ENCODE data around the gene EXOSC5. TPM values are rescaled to one million over a fixed set of nuclear protein-coding genes. Genes with fewer than 3 reads are reported as not detected.

Gene EXOSC5
- total and polyA plus RNA-seq, 2 of the 13 experiments (the other 11 are each of a cell fraction or from before 2014, with no cell fraction given), result 24.1 to 26.5 TPM

DNA sequence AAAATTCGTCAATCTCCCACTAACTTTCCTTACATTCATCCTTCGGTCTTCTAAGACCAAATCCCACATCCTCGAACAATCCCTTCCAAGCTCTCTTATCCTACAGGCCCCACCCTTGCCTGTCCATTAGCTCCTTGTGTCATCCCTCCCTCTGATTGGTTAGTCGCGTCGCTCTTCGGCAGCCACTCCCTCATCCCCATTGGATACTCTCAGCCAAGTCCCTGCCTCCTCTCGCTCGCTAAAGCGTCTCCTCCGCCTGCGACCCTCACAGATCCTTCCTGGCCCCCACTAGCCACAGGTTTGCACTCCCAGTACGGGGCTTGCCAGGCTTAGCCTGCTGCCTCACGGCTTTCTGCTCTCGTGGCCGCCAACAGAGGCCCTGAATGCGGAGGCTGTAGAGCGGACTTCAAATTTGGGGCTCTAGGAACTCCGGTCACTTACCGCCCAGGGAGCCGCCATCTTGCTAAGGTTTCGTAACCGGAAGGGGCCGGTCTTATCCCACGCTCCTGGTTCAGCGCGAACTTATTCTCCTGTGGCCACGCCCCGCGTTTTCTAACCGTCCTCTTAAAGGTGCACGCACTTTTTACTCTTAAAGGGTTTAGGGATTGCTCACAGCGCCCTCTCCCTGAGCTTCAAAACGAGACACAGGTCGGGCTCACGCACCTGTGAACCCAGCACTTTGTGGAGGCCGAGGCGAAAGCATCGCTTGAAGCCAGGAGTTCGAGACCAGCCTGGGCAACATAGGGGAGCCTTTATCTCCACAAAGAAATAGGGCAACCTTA lies 42.5 kb upstream of the EXOSC5 start, which contains the start of gene DMAC2 (continued):
- TF ChIP-seq, protein P1, sequence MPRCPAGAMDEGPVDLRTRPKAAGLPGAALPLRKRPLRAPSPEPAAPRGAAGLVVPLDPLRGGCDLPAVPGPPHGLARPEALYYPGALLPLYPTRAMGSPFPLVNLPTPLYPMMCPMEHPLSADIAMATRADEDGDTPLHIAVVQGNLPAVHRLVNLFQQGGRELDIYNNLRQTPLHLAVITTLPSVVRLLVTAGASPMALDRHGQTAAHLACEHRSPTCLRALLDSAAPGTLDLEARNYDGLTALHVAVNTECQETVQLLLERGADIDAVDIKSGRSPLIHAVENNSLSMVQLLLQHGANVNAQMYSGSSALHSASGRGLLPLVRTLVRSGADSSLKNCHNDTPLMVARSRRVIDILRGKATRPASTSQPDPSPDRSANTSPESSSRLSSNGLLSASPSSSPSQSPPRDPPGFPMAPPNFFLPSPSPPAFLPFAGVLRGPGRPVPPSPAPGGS (CRISPR knock-in tag; IDR thresholded peaks at IDR 0.05), result peak; percentile 61; the same call in 1 of the 2 replicates
- TF ChIP-seq RFX5 (IDR thresholded peaks at IDR 0.05; ENCODE audit: low read depth, low read length) (peak; percentile 12; the same call in 1 of the 2 replicates), ZMAT5 (CRISPR knock-in tag; IDR thresholded peaks at IDR 0.05; ENCODE audit: borderline replicate concordance, low read depth) (no peak), ZNF619 (CRISPR knock-in tag; IDR thresholded peaks at IDR 0.05) (peak; percentile 65; the same call in 1 of the 2 replicates), PHF5A (CRISPR knock-in tag; IDR thresholded peaks at IDR 0.05; ENCODE audit: low read depth, unreplicated experiment) (no peak), ZNF205 (CRISPR knock-in tag; IDR thresholded peaks at IDR 0.05) (no peak), ZNF329 (CRISPR knock-in tag; IDR thresholded peaks at IDR 0.05; ENCODE audit: low read depth) (no peak), SKI (IDR thresholded peaks at IDR 0.05; ENCODE audit: partially characterized antibody) (no peak), ZNF432 (CRISPR knock-in tag; IDR thresholded peaks at IDR 0.05; ENCODE audit: borderline replicate concordance) (no peak), CEBPZ (IDR thresholded peaks at IDR 0.05; ENCODE audit: low read length) (no peak), ZNF446 (CRISPR knock-in tag; IDR thresholded peaks at IDR 0.05) (no peak), BRD4 (CRISPR knock-in tag; IDR thresholded peaks at IDR 0.05) (no peak), FOXJ3 (CRISPR knock-in tag; IDR thresholded peaks at IDR 0.05; ENCODE audit: borderline replicate concordance) (peak; percentile 38; the same call in 1 of the 2 replicates), SRSF9 (IDR thresholded peaks at IDR 0.05; ENCODE audit: borderline replicate concordance, insufficient read depth, low read depth, low read length, poor library complexity, severe bottlenecking) (no peak), SMAD3 (CRISPR knock-in tag; IDR thresholded peaks at IDR 0.05) (peak; percentile 83)
- TF ChIP-seq, protein P2, sequence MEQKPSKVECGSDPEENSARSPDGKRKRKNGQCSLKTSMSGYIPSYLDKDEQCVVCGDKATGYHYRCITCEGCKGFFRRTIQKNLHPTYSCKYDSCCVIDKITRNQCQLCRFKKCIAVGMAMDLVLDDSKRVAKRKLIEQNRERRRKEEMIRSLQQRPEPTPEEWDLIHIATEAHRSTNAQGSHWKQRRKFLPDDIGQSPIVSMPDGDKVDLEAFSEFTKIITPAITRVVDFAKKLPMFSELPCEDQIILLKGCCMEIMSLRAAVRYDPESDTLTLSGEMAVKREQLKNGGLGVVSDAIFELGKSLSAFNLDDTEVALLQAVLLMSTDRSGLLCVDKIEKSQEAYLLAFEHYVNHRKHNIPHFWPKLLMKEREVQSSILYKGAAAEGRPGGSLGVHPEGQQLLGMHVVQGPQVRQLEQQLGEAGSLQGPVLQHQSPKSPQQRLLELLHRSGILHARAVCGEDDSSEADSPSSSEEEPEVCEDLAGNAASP (CRISPR knock-in tag; IDR thresholded peaks at IDR 0.05; ENCODE audit: borderline replicate concordance), result peak; percentile 50; the same call in 1 of the 2 replicates
- TF ChIP-seq, protein P3, sequence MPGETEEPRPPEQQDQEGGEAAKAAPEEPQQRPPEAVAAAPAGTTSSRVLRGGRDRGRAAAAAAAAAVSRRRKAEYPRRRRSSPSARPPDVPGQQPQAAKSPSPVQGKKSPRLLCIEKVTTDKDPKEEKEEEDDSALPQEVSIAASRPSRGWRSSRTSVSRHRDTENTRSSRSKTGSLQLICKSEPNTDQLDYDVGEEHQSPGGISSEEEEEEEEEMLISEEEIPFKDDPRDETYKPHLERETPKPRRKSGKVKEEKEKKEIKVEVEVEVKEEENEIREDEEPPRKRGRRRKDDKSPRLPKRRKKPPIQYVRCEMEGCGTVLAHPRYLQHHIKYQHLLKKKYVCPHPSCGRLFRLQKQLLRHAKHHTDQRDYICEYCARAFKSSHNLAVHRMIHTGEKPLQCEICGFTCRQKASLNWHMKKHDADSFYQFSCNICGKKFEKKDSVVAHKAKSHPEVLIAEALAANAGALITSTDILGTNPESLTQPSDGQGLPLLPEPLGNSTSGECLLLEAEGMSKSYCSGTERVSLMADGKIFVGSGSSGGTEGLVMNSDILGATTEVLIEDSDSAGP (CRISPR knock-in tag; IDR thresholded peaks at IDR 0.05; ENCODE audit: borderline replicate concordance), result peak; percentile 100
- TF ChIP-seq, protein P4, sequence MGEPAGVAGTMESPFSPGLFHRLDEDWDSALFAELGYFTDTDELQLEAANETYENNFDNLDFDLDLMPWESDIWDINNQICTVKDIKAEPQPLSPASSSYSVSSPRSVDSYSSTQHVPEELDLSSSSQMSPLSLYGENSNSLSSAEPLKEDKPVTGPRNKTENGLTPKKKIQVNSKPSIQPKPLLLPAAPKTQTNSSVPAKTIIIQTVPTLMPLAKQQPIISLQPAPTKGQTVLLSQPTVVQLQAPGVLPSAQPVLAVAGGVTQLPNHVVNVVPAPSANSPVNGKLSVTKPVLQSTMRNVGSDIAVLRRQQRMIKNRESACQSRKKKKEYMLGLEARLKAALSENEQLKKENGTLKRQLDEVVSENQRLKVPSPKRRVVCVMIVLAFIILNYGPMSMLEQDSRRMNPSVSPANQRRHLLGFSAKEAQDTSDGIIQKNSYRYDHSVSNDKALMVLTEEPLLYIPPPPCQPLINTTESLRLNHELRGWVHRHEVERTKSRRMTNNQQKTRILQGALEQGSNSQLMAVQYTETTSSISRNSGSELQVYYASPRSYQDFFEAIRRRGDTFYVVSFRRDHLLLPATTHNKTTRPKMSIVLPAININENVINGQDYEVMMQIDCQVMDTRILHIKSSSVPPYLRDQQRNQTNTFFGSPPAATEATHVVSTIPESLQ (CRISPR knock-in tag; conservative IDR thresholded peaks at IDR 0.05), result no peak
